ENCODE measurements around the gene NINJ1. TPM values are rescaled to one million over a fixed set of nuclear protein-coding genes. Genes with fewer than 3 reads are reported as not detected.
A peak's percentile ranks its signal among the peaks of the same experiment; 100 is the strongest.

The NINJ1 gene
- polyA plus RNA-seq, 1 of the 3 experiments (the other 2 are of a cell fraction), result 31.7 TPM

DNA sequence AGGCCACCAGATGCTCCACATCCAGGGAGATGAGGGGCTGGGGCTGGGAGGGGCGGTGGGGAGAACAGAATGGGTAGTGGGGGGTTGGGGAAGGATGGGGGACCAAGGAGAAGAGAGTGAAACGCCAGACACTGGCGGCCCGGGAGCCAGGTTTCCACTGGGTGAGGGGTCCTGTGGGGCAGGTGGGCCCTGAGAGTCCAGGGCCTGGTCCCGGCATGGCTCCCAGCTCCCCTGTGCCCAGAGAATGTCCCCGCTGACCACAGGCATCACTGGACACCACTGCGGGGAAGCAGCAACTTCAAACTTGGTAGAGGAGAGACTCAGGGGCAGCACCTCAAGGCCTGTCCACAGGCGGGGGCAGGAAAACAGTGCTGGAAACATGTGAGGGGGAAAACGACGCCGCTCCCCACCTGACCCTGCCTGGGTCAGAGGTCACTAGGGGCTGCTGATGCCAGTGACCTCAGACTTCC lies 13.2 kb downstream of the NINJ1 start:
- Histone ChIP-seq H3K79me2 (ENCODE audit: insufficient read depth) (no peaks in the 10 kb centered on the region), H3K4me2 (no peak overlapping the region), H3K9me2 (no peaks in the 10 kb centered on the region), H3K9ac (no peak overlapping the region), H3K4me3 (ENCODE audit: low read depth in 2 of 2, low read length in 1 of 2) (no peak overlapping the region), H4K20me1 (ENCODE audit: insufficient read depth) (no peaks in the 10 kb centered on the region), H3K9me3 (no peaks in the 10 kb centered on the region), H3K27ac (ENCODE audit: low read depth in 2 of 2, low read length in 1 of 2) (no peak overlapping the region; a peak in 1 of 4 replicates), H3K36me3 (replicated peaks in 1 of 2; ENCODE audit: control insufficient read depth in 1 of 2, insufficient read depth in 2 of 2, low read length in 1 of 2) (peaks cover 0 to 7% of the 10 kb centered on the region in 2 experiments), H3K27me3 (ENCODE audit: insufficient read depth) (no peaks in the 10 kb centered on the region), H3K4me1 (ENCODE audit: control insufficient read depth in 1 of 2, insufficient read depth in 2 of 2, low read depth in 1 of 2, low read length in 1 of 2) (peaks cover 0 to 15% of the 10 kb centered on the region in 2 experiments; a peak in 2 of 4 replicates), H2AFZ (ENCODE audit: low read depth) (no peak overlapping the region), H3F3A (replicated peaks; ENCODE audit: insufficient read depth) (no peaks in the 10 kb centered on the region)
- ChIA-PET POLR2A (no interaction called here), CTCF (interaction anchor here (1.1 to 4.2 kb wide), 5 partner anchors 10 to 184 kb away, joined by 3 to 53 read pairs (median 4); no protein-coding TSS in a partner anchor)
- TF ChIP-seq ELF1 (IDR thresholded peaks at IDR 0.05) (no peak), MXI1 (IDR thresholded peaks at IDR 0.05; ENCODE audit: low read depth, low read length) (no peak), TCF12 (IDR thresholded peaks at IDR 0.05) (no peak), SIN3A (IDR thresholded peaks at IDR 0.05; ENCODE audit: borderline replicate concordance, low read depth, low read length) (no peak)
- TF ChIP-seq, protein P1, sequence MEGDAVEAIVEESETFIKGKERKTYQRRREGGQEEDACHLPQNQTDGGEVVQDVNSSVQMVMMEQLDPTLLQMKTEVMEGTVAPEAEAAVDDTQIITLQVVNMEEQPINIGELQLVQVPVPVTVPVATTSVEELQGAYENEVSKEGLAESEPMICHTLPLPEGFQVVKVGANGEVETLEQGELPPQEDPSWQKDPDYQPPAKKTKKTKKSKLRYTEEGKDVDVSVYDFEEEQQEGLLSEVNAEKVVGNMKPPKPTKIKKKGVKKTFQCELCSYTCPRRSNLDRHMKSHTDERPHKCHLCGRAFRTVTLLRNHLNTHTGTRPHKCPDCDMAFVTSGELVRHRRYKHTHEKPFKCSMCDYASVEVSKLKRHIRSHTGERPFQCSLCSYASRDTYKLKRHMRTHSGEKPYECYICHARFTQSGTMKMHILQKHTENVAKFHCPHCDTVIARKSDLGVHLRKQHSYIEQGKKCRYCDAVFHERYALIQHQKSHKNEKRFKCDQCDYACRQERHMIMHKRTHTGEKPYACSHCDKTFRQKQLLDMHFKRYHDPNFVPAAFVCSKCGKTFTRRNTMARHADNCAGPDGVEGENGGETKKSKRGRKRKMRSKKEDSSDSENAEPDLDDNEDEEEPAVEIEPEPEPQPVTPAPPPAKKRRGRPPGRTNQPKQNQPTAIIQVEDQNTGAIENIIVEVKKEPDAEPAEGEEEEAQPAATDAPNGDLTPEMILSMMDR (IDR thresholded peaks at IDR 0.05), result no peak
- TF ChIP-seq, protein P2, sequence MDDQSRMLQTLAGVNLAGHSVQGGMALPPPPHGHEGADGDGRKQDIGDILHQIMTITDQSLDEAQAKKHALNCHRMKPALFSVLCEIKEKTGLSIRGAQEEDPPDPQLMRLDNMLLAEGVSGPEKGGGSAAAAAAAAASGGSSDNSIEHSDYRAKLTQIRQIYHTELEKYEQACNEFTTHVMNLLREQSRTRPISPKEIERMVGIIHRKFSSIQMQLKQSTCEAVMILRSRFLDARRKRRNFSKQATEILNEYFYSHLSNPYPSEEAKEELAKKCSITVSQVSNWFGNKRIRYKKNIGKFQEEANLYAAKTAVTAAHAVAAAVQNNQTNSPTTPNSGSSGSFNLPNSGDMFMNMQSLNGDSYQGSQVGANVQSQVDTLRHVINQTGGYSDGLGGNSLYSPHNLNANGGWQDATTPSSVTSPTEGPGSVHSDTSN (IDR thresholded peaks at IDR 0.05), result no peak
- 98% methylated on average over 11 of the region's 11 CpGs for WGBS (ENCODE audit: low lambda C conversion rate)
- no peak for DNase-seq

DNA sequence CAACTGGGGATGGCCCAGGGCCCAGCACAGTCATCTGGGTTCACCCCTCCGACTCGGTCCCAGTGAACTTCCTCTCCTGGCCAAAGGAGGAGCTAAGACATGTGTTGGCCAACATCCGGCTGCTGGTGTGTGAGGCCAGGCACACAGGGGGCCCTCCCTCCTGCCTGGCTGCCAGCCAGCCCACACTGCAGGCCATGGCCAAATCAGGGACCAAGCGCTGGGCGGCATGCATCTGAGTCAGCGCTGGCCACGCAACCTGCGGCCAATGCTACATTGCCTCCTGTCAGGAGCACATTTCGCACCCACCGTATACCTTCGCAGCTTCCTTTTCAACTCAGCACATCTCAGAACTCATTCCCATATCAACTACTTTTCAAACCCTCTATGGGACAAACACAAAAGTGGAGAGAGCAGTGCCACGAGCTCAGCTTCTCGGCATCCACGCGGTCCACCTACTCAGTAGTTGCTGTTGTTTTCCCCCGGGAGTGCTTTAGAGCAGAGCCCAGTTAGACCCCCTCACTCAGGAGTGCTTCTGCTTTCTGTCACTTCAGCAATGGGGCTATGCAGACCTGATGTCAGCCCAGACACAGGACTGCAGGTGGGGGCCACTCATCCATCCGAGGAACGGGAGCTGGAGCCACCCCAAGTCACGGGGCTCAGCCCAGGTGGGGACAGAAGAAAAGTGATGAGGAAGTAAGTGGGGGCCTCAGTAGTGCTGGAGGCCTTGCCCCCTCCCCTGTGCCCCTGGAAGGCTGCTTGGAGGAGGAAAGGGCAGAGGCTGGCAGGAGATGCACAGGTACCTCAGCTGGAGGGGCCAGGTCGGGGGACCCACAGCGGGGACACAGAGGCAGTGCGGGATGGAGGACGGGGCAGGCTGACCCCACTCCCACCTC lies 13.9 kb downstream of the NINJ1 start:
- H3K27ac ChIP-seq (ENCODE audit: low read depth in 2 of 2, low read length in 1 of 2), result peak overlapping the region; percentile 41 to 79
- 54% methylated on average over 17 of the region's 23 CpGs for WGBS (ENCODE audit: low lambda C conversion rate)
- CTCF ChIA-PET, result interaction anchor here (0.6 to 4.2 kb wide), 11 partner anchors 9 to 894 kb away, joined by 3 to 53 read pairs (median 4); partner anchors contain the start of gene NINJ1
- H3K4me1 ChIP-seq (ENCODE audit: control insufficient read depth in 1 of 2, insufficient read depth in 2 of 2, low read depth in 1 of 2, low read length in 1 of 2), result peaks cover 0 to 15% of the 10 kb centered on the region in 2 experiments; a peak in 2 of 4 replicates
- H3K9me3 ChIP-seq, result no peaks in the 10 kb centered on the region
- no peak overlapping the region for H2AFZ ChIP-seq (ENCODE audit: low read depth)
- H3K79me2 ChIP-seq (ENCODE audit: insufficient read depth), result no peaks in the 10 kb centered on the region
- no peak overlapping the region for H3K4me3 ChIP-seq (ENCODE audit: low read depth in 2 of 2, low read length in 1 of 2)
- H3K9me2 ChIP-seq, result no peaks in the 10 kb centered on the region
- POLR2A ChIA-PET, result no interaction called here
- no peaks in the 10 kb centered on the region for H3F3A ChIP-seq (replicated peaks; ENCODE audit: insufficient read depth)
- H3K36me3 ChIP-seq (replicated peaks in 1 of 2; ENCODE audit: control insufficient read depth in 1 of 2, insufficient read depth in 2 of 2, low read length in 1 of 2), result peaks cover 0 to 7% of the 10 kb centered on the region in 2 experiments
- peak overlapping the region; percentile 26; the same call in 1 of the 2 replicates for H3K4me2 ChIP-seq
- H3K9ac ChIP-seq, result no peak overlapping the region
- no peaks in the 10 kb centered on the region for H3K27me3 ChIP-seq (ENCODE audit: insufficient read depth)
- DNase-seq, result peak; percentile 94
- H4K20me1 ChIP-seq (ENCODE audit: insufficient read depth), result no peaks in the 10 kb centered on the region
- TF ChIP-seq FOXM1 (IDR thresholded peaks at IDR 0.05; ENCODE audit: low read depth) (no peak), MXI1 (IDR thresholded peaks at IDR 0.05; ENCODE audit: low read depth, low read length) (peak; percentile 87), SMC3 (IDR thresholded peaks at IDR 0.05; ENCODE audit: low read depth, low read length) (peak; percentile 10; the same call in 1 of the 2 replicates), NRF1 (IDR thresholded peaks at IDR 0.05; ENCODE audit: low read depth, low read length) (no peak), GABPA (IDR thresholded peaks at IDR 0.05; ENCODE audit: low read depth) (peak; percentile 63), EP300 (IDR thresholded peaks at IDR 0.05; ENCODE audit: borderline replicate concordance in 1 of 2, low read depth in 1 of 2, low read length in 1 of 2) (peak; percentile 36 to 56; a peak in 2 of 4 replicates), RAD21 (IDR thresholded peaks at IDR 0.05; ENCODE audit: low read length) (peak; percentile 46), SIN3A (IDR thresholded peaks at IDR 0.05; ENCODE audit: borderline replicate concordance, low read depth, low read length) (peak; percentile 82; the same call in 1 of the 2 replicates), FOSL2 (IDR thresholded peaks at IDR 0.05; ENCODE audit: borderline replicate concordance, low read depth) (peak; percentile 72; the same call in 1 of the 2 replicates), RXRA (IDR thresholded peaks at IDR 0.05; ENCODE audit: borderline replicate concordance, low read depth) (no peak; the same call in 1 of the 2 replicates), POLR2AphosphoS5 (IDR thresholded peaks at IDR 0.05; ENCODE audit: low read depth, low read length) (peak; percentile 77), EZH2phosphoT487 (IDR thresholded peaks at IDR 0.05; ENCODE audit: borderline replicate concordance, low read depth) (no peak)
- TF ChIP-seq, protein P2 (IDR thresholded peaks at IDR 0.05), result peak; percentile 65
- TF ChIP-seq, protein P3, sequence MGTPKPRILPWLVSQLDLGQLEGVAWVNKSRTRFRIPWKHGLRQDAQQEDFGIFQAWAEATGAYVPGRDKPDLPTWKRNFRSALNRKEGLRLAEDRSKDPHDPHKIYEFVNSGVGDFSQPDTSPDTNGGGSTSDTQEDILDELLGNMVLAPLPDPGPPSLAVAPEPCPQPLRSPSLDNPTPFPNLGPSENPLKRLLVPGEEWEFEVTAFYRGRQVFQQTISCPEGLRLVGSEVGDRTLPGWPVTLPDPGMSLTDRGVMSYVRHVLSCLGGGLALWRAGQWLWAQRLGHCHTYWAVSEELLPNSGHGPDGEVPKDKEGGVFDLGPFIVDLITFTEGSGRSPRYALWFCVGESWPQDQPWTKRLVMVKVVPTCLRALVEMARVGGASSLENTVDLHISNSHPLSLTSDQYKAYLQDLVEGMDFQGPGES (IDR thresholded peaks at IDR 0.05; ENCODE audit: low read depth, low read length), result no peak

Data from SK-N-SH (cell line).